ENCODE results near the gene DSTN.

DNA sequence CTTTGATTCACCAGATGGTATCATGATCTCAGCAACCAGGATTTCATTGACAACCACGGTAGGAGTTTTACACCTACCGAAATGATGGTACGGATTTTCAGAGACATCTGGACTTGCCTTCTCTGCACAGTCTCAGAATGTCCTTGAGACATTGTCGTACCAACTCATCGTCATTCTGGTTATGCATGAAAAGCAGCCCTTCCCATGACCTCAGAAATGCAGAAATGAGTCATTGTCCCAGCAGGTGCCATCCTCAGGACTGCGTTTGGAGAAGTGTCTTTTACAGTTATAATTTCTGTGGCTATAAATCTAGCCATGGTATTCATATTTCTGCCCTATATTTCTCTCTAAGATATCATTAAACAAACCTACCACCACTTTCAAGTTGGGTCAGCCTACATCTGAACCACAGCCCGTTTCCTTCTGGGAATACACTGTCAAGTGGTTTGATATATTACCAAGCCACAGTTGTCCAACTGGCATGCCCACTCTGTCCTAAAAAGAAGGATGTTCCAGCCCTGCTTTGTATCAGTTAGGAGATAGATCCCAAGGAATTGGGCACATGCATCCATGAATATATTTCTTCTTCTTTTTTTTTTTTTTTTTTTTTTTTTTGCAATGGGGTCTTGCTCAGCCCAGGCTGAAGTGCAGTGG is 31.2 kb upstream of the DSTN start:
- TF ChIP-seq, protein P1, sequence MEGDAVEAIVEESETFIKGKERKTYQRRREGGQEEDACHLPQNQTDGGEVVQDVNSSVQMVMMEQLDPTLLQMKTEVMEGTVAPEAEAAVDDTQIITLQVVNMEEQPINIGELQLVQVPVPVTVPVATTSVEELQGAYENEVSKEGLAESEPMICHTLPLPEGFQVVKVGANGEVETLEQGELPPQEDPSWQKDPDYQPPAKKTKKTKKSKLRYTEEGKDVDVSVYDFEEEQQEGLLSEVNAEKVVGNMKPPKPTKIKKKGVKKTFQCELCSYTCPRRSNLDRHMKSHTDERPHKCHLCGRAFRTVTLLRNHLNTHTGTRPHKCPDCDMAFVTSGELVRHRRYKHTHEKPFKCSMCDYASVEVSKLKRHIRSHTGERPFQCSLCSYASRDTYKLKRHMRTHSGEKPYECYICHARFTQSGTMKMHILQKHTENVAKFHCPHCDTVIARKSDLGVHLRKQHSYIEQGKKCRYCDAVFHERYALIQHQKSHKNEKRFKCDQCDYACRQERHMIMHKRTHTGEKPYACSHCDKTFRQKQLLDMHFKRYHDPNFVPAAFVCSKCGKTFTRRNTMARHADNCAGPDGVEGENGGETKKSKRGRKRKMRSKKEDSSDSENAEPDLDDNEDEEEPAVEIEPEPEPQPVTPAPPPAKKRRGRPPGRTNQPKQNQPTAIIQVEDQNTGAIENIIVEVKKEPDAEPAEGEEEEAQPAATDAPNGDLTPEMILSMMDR (IDR thresholded peaks at IDR 0.05): no peak
- TF ChIP-seq EZH2 (IDR thresholded peaks at IDR 0.05; ENCODE audit: borderline replicate concordance, insufficient read depth, low read depth, low read length, poor library complexity, severe bottlenecking): no peak

Data from B cell (primary cell).